ENCODE measurements around the gene HSD17B7.

DNA sequence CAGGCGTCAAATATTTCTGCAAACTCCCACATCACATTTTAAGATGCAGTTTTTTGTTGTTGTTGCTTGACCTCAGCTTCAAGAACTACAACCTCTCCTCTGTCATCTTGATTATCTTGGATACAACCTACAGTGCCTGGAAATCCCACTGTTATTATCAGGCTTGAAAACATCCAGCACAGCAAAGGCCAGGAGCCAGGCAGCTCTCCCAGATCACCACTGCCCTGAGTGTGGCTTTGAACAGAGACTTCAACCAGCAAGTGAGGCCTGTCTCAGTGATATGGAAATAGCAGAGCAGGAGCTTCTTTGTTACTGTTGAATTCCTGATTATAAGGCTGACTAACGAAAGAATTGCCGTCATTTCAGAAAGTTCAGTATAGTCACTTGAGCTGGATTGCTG lies 42.0 kb downstream of the HSD17B7 start:
- TF ChIP-seq FOXK2 (IDR thresholded peaks at IDR 0.05) (no peak), ZNF512 (CRISPR knock-in tag; IDR thresholded peaks at IDR 0.05) (no peak), ZBTB33 (CRISPR knock-in tag; IDR thresholded peaks at IDR 0.05) (no peak), TBX3 (IDR thresholded peaks at IDR 0.05; ENCODE audit: borderline replicate concordance) (no peak), CTCF (CRISPR knock-in tag; IDR thresholded peaks at IDR 0.05) (no peak), DPF2 (CRISPR knock-in tag; IDR thresholded peaks at IDR 0.05; ENCODE audit: borderline replicate concordance, low read depth) (no peak), EP300 (IDR thresholded peaks at IDR 0.05; ENCODE audit: low read depth in 2 of 2, low read length in 2 of 2) (no peak), EP300 (CRISPR knock-in tag; IDR thresholded peaks at IDR 0.05; ENCODE audit: borderline replicate concordance) (no peak), SMAD3 (CRISPR knock-in tag; IDR thresholded peaks at IDR 0.05) (no peak), SALL2 (CRISPR knock-in tag; IDR thresholded peaks at IDR 0.05) (no peak), STAG1 (CRISPR knock-in tag; IDR thresholded peaks at IDR 0.05) (no peak), ZNF256 (CRISPR knock-in tag; conservative IDR thresholded peaks at IDR 0.05) (no peak), SNRNP70 (IDR thresholded peaks at IDR 0.05; ENCODE audit: low read depth, low read length) (no peak)
